ENCODE data around the gene MEDAG.

The MEDAG gene

DNA sequence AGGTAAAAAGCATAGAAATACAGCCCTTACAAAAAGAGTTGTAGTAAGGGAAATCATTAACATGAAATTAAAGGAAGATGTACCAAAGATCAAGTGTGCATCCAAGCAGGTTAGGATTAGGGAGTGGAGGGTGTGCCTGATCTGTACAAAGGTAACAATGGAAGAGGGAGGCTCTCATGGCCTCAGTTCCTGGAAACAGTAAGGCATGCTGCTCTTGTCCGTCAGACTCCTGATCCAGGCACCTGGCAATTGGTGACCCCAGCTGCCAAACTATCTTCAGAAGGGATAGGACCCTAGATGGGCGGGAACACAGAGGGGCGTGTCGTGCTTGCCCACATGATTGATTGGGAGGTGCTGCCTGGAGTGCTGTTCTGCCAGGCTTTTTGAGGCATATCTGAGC, 30.9 kb downstream of the MEDAG start:
- Histone ChIP-seq H3K4me2 (no peak overlapping the region), H3K27ac (no peak overlapping the region), H3K4me1 (ENCODE audit: low read depth, poor library complexity, severe bottlenecking) (no peaks in the 10 kb centered on the region), H3K79me2 (ENCODE audit: insufficient read depth, low read depth) (no peaks in the 10 kb centered on the region), H3K9ac (no peak overlapping the region), H3K27me3 (ENCODE audit: insufficient read depth, low read depth) (no peaks in the 10 kb centered on the region), H3K36me3 (ENCODE audit: insufficient read depth) (no peaks in the 10 kb centered on the region), H3K4me3 (IDR thresholded peaks at IDR 0.05; ENCODE audit: insufficient read depth, low read depth, low read length) (no peak overlapping the region), H2AFZ (ENCODE audit: low read depth) (no peak overlapping the region), H4K20me1 (ENCODE audit: insufficient read depth) (no peaks in the 10 kb centered on the region)
- TF ChIP-seq, protein P1, sequence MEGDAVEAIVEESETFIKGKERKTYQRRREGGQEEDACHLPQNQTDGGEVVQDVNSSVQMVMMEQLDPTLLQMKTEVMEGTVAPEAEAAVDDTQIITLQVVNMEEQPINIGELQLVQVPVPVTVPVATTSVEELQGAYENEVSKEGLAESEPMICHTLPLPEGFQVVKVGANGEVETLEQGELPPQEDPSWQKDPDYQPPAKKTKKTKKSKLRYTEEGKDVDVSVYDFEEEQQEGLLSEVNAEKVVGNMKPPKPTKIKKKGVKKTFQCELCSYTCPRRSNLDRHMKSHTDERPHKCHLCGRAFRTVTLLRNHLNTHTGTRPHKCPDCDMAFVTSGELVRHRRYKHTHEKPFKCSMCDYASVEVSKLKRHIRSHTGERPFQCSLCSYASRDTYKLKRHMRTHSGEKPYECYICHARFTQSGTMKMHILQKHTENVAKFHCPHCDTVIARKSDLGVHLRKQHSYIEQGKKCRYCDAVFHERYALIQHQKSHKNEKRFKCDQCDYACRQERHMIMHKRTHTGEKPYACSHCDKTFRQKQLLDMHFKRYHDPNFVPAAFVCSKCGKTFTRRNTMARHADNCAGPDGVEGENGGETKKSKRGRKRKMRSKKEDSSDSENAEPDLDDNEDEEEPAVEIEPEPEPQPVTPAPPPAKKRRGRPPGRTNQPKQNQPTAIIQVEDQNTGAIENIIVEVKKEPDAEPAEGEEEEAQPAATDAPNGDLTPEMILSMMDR (conservative IDR thresholded peaks at IDR 0.05; ENCODE audit: low read depth, low read length), result no peak

DNA sequence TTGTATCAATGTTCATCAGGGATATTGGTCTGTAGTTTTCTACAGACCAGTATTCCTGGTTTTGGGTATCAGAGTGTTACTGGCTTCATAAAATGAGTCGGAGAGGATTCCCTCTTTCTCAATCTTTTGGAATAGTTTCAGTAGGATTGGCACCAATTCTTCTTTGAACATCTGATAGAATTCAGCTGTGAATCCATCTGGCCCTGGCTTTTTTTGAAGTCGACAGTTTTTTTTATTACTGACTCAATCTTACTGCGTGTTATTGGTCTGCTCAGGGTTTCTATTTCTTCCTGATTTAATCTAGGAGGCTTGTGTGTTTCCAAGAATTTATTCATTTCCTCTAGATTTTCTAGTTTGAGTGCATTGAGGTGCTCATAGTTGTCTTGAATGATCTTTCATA, 37.8 kb downstream of the MEDAG start:
- no peaks in the 10 kb centered on the region for H3K79me2 ChIP-seq (ENCODE audit: insufficient read depth, low read depth)
- TF ChIP-seq, protein P1 (conservative IDR thresholded peaks at IDR 0.05; ENCODE audit: low read depth, low read length), result no peak
- no peak overlapping the region for H3K4me2 ChIP-seq
- H3K4me3 ChIP-seq (IDR thresholded peaks at IDR 0.05; ENCODE audit: insufficient read depth, low read depth, low read length), result no peak overlapping the region
- H2AFZ ChIP-seq (ENCODE audit: low read depth), result no peak overlapping the region
- H3K9ac ChIP-seq, result no peak overlapping the region
- no peak overlapping the region for H3K27ac ChIP-seq
- no peaks in the 10 kb centered on the region for H3K4me1 ChIP-seq (ENCODE audit: low read depth, poor library complexity, severe bottlenecking)
- H4K20me1 ChIP-seq (ENCODE audit: insufficient read depth), result no peaks in the 10 kb centered on the region
- no peaks in the 10 kb centered on the region for H3K36me3 ChIP-seq (ENCODE audit: insufficient read depth)
- no peaks in the 10 kb centered on the region for H3K27me3 ChIP-seq (ENCODE audit: insufficient read depth, low read depth)

DNA sequence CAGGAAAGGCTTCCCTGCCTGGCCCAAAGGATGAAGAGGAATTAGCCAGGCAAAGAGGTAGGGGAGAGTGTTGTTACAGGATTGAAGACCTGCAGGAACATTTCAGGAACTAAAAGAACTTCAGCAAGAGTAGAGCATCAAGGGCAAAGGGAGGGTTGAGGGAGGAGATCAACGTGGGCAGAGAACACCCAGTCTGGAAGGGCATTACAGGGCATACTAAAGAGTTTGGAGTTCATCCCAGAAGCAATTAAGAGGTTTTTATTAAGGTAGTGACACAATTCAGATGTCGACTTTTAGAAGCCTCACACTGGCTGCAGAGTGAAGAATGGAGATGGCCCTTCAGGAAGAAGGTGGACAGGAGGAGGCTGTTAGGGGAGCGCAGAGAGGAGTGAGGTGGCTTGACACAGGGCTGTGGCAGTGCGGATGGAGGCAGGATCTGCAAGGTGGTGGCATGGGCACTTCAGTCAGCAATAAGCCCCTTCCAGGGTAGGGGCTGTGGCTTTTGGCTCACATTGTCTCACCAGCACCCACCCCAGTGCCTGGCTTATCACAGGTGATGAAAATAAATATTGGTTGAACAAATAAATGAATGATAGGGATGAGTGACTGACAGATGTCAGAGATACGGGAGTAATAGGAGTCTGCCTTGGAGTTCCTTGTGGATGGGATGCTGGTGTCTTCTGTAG, 51.3 kb downstream of the MEDAG start:
- H2AFZ ChIP-seq (ENCODE audit: low read depth), result no peak overlapping the region
- H4K20me1 ChIP-seq (ENCODE audit: insufficient read depth), result no peaks in the 10 kb centered on the region
- H3K27ac ChIP-seq, result no peak overlapping the region
- H3K27me3 ChIP-seq (ENCODE audit: insufficient read depth, low read depth), result no peaks in the 10 kb centered on the region
- TF ChIP-seq, protein P1 (conservative IDR thresholded peaks at IDR 0.05; ENCODE audit: low read depth, low read length), result no peak
- H3K79me2 ChIP-seq (ENCODE audit: insufficient read depth, low read depth), result no peaks in the 10 kb centered on the region
- no peaks in the 10 kb centered on the region for H3K4me1 ChIP-seq (ENCODE audit: low read depth, poor library complexity, severe bottlenecking)
- no peaks in the 10 kb centered on the region for H3K36me3 ChIP-seq (ENCODE audit: insufficient read depth)
- no peak overlapping the region for H3K4me3 ChIP-seq (IDR thresholded peaks at IDR 0.05; ENCODE audit: insufficient read depth, low read depth, low read length)
- H3K9ac ChIP-seq, result no peak overlapping the region
- no peak overlapping the region for H3K4me2 ChIP-seq

DNA sequence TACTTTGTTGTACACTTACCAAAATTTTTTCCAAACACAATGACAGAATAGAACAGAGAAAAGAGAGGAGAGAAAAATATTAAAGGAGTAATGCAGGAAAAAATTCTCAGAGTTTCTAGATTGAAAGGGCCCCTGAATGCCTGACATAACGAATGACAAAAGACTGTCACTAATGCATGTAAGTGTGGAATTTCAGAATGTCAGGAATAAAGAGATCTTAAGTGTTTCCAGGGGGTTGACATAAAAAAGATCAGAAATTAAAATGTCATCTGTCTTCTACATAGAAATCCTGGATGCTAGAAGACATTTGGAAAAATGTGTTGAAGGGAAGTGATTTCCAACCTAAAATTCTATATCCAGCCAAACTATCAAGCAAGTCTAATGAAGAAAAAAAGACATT, 53.6 kb downstream of the MEDAG start:
- TF ChIP-seq, protein P1 (conservative IDR thresholded peaks at IDR 0.05; ENCODE audit: low read depth, low read length), result no peak
- Histone ChIP-seq H3K79me2 (ENCODE audit: insufficient read depth, low read depth) (no peaks in the 10 kb centered on the region), H3K27ac (no peak overlapping the region), H2AFZ (ENCODE audit: low read depth) (no peak overlapping the region), H3K4me3 (IDR thresholded peaks at IDR 0.05; ENCODE audit: insufficient read depth, low read depth, low read length) (no peak overlapping the region), H3K27me3 (ENCODE audit: insufficient read depth, low read depth) (no peaks in the 10 kb centered on the region), H4K20me1 (ENCODE audit: insufficient read depth) (no peaks in the 10 kb centered on the region), H3K4me1 (ENCODE audit: low read depth, poor library complexity, severe bottlenecking) (no peaks in the 10 kb centered on the region), H3K9ac (no peak overlapping the region), H3K36me3 (ENCODE audit: insufficient read depth) (no peaks in the 10 kb centered on the region), H3K4me2 (no peak overlapping the region)
